ENCODE measurements around the gene NIPBL.
"Not testable (repeated sequence)": the region's sequence is repeated elsewhere in the genome, so short reads cannot be mapped to it uniquely, and the experiment has no call there.

Gene NIPBL

GRCh38 chr5:36839489-36840476, 36.8 kb upstream of the NIPBL start:
- H3K4me2 ChIP-seq (ENCODE audit: low read length) = no peak overlapping the region
- H3K36me3 ChIP-seq (ENCODE audit: control insufficient read depth, insufficient read depth, low read length) = no peaks in the 10 kb centered on the region
- H3K9me3 ChIP-seq (ENCODE audit: control insufficient read depth, low read length) = no peaks in the 10 kb centered on the region
- no peak overlapping the region for H3K4me3 ChIP-seq (ENCODE audit: low read depth, low read length)
- no peaks in the 10 kb centered on the region for H3K27me3 ChIP-seq (ENCODE audit: control insufficient read depth, insufficient read depth, low read length)
- no peaks in the 10 kb centered on the region for H3K4me1 ChIP-seq
- no peak overlapping the region for H2AFZ ChIP-seq
- no peak overlapping the region for H3K27ac ChIP-seq
- no peaks in the 10 kb centered on the region for H3K79me2 ChIP-seq
- no peak overlapping the region for H3K9ac ChIP-seq
- TF ChIP-seq, protein P1, sequence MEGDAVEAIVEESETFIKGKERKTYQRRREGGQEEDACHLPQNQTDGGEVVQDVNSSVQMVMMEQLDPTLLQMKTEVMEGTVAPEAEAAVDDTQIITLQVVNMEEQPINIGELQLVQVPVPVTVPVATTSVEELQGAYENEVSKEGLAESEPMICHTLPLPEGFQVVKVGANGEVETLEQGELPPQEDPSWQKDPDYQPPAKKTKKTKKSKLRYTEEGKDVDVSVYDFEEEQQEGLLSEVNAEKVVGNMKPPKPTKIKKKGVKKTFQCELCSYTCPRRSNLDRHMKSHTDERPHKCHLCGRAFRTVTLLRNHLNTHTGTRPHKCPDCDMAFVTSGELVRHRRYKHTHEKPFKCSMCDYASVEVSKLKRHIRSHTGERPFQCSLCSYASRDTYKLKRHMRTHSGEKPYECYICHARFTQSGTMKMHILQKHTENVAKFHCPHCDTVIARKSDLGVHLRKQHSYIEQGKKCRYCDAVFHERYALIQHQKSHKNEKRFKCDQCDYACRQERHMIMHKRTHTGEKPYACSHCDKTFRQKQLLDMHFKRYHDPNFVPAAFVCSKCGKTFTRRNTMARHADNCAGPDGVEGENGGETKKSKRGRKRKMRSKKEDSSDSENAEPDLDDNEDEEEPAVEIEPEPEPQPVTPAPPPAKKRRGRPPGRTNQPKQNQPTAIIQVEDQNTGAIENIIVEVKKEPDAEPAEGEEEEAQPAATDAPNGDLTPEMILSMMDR (IDR thresholded peaks at IDR 0.05) = no peak

GRCh38 chr5:36841677-36842076, 34.9 kb upstream of the NIPBL start:
- Histone ChIP-seq H3K4me1 (no peaks in the 10 kb centered on the region), H3K27me3 (ENCODE audit: control insufficient read depth, insufficient read depth, low read length) (no peaks in the 10 kb centered on the region), H3K36me3 (ENCODE audit: control insufficient read depth, insufficient read depth, low read length) (no peaks in the 10 kb centered on the region), H3K79me2 (no peaks in the 10 kb centered on the region), H2AFZ (no peak overlapping the region), H3K4me2 (ENCODE audit: low read length) (no peak overlapping the region), H3K9me3 (ENCODE audit: control insufficient read depth, low read length) (no peaks in the 10 kb centered on the region), H3K9ac (no peak overlapping the region), H3K4me3 (ENCODE audit: low read depth, low read length) (no peak overlapping the region), H3K27ac (no peak overlapping the region)
- TF ChIP-seq, protein P1 (IDR thresholded peaks at IDR 0.05) = no peak

DNA sequence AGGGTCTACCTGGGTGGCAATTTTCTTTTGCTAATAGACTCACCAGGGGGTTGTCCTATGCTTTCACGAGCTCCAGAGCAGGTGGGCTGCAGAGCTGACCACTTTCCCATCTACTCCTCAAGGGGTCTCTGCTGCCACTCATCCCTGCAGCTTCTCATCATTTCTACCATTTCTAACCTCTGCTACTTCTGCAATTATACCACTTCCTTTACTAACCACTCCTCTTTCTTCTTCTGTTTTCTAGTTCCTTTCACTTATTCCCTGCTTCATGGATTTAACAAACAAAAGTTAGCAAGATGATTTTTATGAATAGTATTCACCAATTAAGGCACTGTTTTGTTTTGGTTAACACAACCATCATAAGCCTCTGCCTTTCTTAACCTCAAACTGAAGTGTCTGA, 34.5 kb upstream of the NIPBL start:
- Histone ChIP-seq H3K4me2 (ENCODE audit: low read length) (no peak overlapping the region), H3K27me3 (ENCODE audit: control insufficient read depth, insufficient read depth, low read length) (no peaks in the 10 kb centered on the region)

DNA sequence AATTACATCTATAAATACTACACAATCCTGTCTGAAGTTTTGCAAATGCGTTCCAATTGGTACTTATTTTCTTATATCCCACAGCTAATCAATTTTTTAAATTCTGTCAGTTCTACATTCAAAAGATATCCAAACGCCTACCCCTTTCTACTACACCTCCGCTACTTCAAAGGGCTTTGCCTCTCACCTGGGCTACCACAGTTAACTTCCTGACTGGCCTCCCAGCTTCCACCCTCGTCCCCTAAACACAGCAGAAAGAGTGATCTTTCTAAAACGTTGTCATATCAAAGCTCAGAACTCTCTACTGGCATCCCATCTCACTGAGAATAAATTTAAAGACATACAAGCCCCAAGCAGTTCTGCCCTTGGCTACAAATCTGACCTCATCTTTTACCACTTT, 32.3 kb upstream of the NIPBL start:
- H3K36me3 ChIP-seq (ENCODE audit: control insufficient read depth, insufficient read depth, low read length) = no peaks in the 10 kb centered on the region
- TF ChIP-seq, protein P1 (IDR thresholded peaks at IDR 0.05) = no peak
- H3K9me3 ChIP-seq (ENCODE audit: control insufficient read depth, low read length) = no peaks in the 10 kb centered on the region
- H3K4me1 ChIP-seq = no peaks in the 10 kb centered on the region
- H3K27me3 ChIP-seq (ENCODE audit: control insufficient read depth, insufficient read depth, low read length) = no peaks in the 10 kb centered on the region
- no peak overlapping the region for H2AFZ ChIP-seq
- H3K9ac ChIP-seq = no peak overlapping the region
- no peak overlapping the region for H3K4me3 ChIP-seq (ENCODE audit: low read depth, low read length)
- H3K27ac ChIP-seq = no peak overlapping the region
- H3K79me2 ChIP-seq = no peaks in the 10 kb centered on the region
- no peak overlapping the region for H3K4me2 ChIP-seq (ENCODE audit: low read length)

More for the DNA sequence above, 34.5 kb upstream of the NIPBL start:
- Histone ChIP-seq H3K27ac (no peak overlapping the region), H3K36me3 (ENCODE audit: control insufficient read depth, insufficient read depth, low read length) (no peaks in the 10 kb centered on the region), H3K4me3 (ENCODE audit: low read depth, low read length) (no peak overlapping the region), H3K9ac (no peak overlapping the region), H3K79me2 (no peaks in the 10 kb centered on the region), H2AFZ (no peak overlapping the region), H3K9me3 (ENCODE audit: control insufficient read depth, low read length) (no peaks in the 10 kb centered on the region), H3K4me1 (no peaks in the 10 kb centered on the region)
- TF ChIP-seq, protein P1 (IDR thresholded peaks at IDR 0.05) = no peak

DNA sequence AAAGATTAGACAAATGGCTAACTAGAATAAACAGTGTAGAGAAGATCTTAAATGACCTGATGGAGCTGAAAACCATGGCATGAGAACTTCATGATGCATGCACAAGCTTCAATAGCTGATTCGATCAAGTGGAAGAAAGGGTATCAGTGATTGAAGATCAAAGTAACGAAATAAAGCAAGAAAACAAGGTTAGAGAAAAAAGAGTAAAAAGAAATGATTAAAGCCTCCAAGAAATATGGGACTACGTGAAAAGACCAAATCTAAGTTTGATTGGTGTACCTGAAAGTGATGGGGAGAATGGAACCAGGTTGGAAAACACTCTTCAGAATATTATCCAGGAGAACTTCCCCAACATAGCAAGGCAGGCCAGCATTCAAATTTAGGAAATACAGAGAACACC, 28.0 kb upstream of the NIPBL start:
- H3K27me3 ChIP-seq (ENCODE audit: control insufficient read depth, insufficient read depth, low read length); H3K4me1 ChIP-seq; H3K27ac ChIP-seq: not testable (repeated sequence)

GRCh38 chr5:36852903-36853302, 23.7 kb upstream of the NIPBL start:
- not testable (repeated sequence) for H3K9ac ChIP-seq; H3K4me2 ChIP-seq (ENCODE audit: low read length); H3K9me3 ChIP-seq (ENCODE audit: control insufficient read depth, low read length); H3K79me2 ChIP-seq; H3K27me3 ChIP-seq (ENCODE audit: control insufficient read depth, insufficient read depth, low read length); H3K4me3 ChIP-seq (ENCODE audit: low read depth, low read length); H3K36me3 ChIP-seq (ENCODE audit: control insufficient read depth, insufficient read depth, low read length); H2AFZ ChIP-seq; H3K4me1 ChIP-seq; H3K27ac ChIP-seq

More for the DNA sequence above, 28.0 kb upstream of the NIPBL start:
- H3K4me2 ChIP-seq (ENCODE audit: low read length); H3K79me2 ChIP-seq; H3K9ac ChIP-seq; H3K9me3 ChIP-seq (ENCODE audit: control insufficient read depth, low read length); H3K36me3 ChIP-seq (ENCODE audit: control insufficient read depth, insufficient read depth, low read length); H3K4me3 ChIP-seq (ENCODE audit: low read depth, low read length); H2AFZ ChIP-seq: not testable (repeated sequence)

Data from parathyroid adenoma (tissue), 2 donors.